HEK293T (cell line): Measurements from ENCODE around the gene GPR142.

Source experiments
- FOXM1 ChIP-seq: fragments of 450-650 bp; IDR thresholded peaks from 2 replicates; pipeline ENCODE4 v1.6.1; 2017; ENCODE audit warnings: mild to moderate bottlenecking, borderline replicate concordance
- SP1 ChIP-seq: fragments of 450-650 bp; IDR thresholded peaks from 2 replicates; pipeline ENCODE4 v1.6.1; 2017
- SUZ12 ChIP-seq: fragments of 450-650 bp; IDR thresholded peaks from 2 replicates; pipeline ENCODE4 v1.6.1; 2016; ENCODE audit warnings: mild to moderate bottlenecking

GRCh38 chr17:74404218-74404617 is 36.9 kb downstream of the GPR142 start:
- TF ChIP-seq SUZ12 = no peak
- TF ChIP-seq FOXM1 = no peak
- TF ChIP-seq SP1 = no peak
